ENCODE results near the gene FOXC2. TPM values are rescaled to one million over a fixed set of nuclear protein-coding genes. Genes with fewer than 3 reads are reported as not detected.
A peak's percentile ranks its signal among the peaks of the same experiment; 100 is the strongest.

Gene FOXC2
- total RNA-seq, 5 donors from 2014 or later (not counting 1 experiment from before 2014, with no cell fraction given): not detected

DNA sequence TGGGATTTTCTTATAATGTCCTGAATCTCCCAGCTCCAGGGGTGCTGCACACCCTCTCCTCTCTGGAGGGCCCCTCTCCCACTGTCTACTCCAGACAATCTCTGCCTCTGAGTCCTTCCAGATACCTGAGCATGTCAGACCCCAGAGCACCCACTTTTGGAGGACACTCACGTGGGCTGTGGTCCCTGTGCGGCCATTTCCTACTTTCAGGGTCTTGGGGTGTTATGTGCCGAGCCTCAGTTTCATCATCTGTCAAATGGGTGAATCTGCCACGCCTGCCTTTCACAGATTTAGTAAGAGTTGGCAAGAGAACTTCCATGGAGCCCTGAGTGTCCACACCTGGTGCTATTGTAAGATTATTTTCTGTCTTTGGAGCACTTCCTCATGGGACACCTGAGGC lies 8.0 kb downstream of the FOXC2 start:
- Histone ChIP-seq H3K4me1 (ENCODE audit: control insufficient read depth in 1 of 2, extremely low read depth in 1 of 2, insufficient read depth in 2 of 2, low read length in 2 of 2) (peaks cover 0 to 15% of the 10 kb centered on the region in 2 experiments), H3K36me3 (ENCODE audit: control insufficient read depth in 2 of 2, extremely low read depth in 1 of 2, insufficient read depth in 1 of 2, low read length in 1 of 2) (no peaks in the 10 kb centered on the region), H3K9me3 (no peaks in the 10 kb centered on the region), H3K27me3 (replicated peaks in 1 of 2; ENCODE audit: control insufficient read depth in 2 of 2, extremely low read depth in 1 of 2, insufficient read depth in 2 of 2, low read length in 1 of 2) (peaks cover 8 to 81% of the 10 kb centered on the region in 2 experiments), H3K27ac (ENCODE audit: low read length) (no peak overlapping the region), H3K4me3 (ENCODE audit: control insufficient read depth in 1 of 2, extremely low read depth in 1 of 2, low read length in 1 of 2) (no peak overlapping the region)
- H3K36me3 Mint-ChIP-seq: no peaks in the 10 kb centered on the region
- ChIA-PET CTCF (no interaction called here), POLR2A (interaction anchor here in 1 of 2 donors (0.9 kb wide), 1 partner anchor 17 kb away, joined by 4 read pairs; no protein-coding TSS in a partner anchor)
- DNase-seq (no peak), ATAC-seq (replicated peaks in 1 of 4) (no peak)
- WGBS (ENCODE audit: insufficient coverage): 45% methylated on average over 2 of the region's 4 CpGs
- peaks cover 60 to 89% of the 10 kb centered on the region in 2 donors for H3K27me3 Mint-ChIP-seq
- H3K9me3 Mint-ChIP-seq: no peaks in the 10 kb centered on the region
- no peak overlapping the region for H3K4me3 Mint-ChIP-seq
- no peak overlapping the region for H3K27ac Mint-ChIP-seq
- H3K4me1 Mint-ChIP-seq: peaks cover 8 to 15% (median 13%) of the 10 kb centered on the region in 3 donors

DNA sequence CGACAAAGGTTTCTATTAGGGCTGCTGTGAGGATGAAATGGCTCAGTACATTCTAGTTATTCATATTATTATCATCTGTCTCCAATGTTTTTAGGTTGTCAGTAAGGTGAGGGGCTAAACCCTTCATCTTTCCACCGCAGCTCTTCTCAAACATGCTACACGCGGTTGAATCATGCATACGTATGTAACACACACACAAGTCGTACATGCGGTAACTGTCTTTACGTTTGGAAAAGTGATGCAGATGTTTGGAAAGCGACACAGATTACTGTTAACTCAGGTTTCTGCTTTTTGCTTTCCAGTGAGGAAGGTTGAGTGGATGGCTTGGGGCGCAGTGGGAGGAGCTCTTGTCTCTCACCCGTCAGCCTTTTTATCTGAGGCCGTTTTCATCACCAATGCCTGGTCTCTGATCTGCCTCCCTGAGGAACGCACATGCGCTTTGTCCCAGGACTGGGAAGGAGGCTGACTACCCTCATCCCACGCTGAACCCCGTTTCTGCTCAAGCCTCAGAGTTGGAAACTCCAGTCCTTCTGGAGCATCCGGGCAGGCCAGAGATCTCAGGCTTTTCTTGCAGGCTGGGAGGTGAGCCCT lies 8.6 kb downstream of the FOXC2 start:
- Mint-ChIP-seq H3K36me3 (no peaks in the 10 kb centered on the region), H3K27ac (no peak overlapping the region), H3K4me3 (peak overlapping the region in 1 of 3 donors; percentile 71), H3K9me3 (no peaks in the 10 kb centered on the region), H3K4me1 (peaks cover 8 to 15% (median 13%) of the 10 kb centered on the region in 3 donors), H3K27me3 (peaks cover 65 to 90% of the 10 kb centered on the region in 2 donors)
- ATAC-seq (replicated peaks in 1 of 4) (no peak), DNase-seq (no peak)
- no peak overlapping the region for H3K27ac ChIP-seq (ENCODE audit: low read length)
- H3K4me3 ChIP-seq (ENCODE audit: control insufficient read depth in 1 of 2, extremely low read depth in 1 of 2, low read length in 1 of 2): peak overlapping the region in 1 of 2 donors; percentile 58
- H3K9me3 ChIP-seq: no peaks in the 10 kb centered on the region
- peaks cover 0 to 15% of the 10 kb centered on the region in 2 experiments for H3K4me1 ChIP-seq (ENCODE audit: control insufficient read depth in 1 of 2, extremely low read depth in 1 of 2, insufficient read depth in 2 of 2, low read length in 2 of 2)
- ChIA-PET CTCF (no interaction called here), POLR2A (interaction anchor here in 1 of 2 donors (0.9 kb wide), 1 partner anchor 18 kb away, joined by 4 read pairs; no protein-coding TSS in a partner anchor)
- WGBS (ENCODE audit: insufficient coverage): 80% methylated on average over 14 of the region's 17 CpGs
- H3K27me3 ChIP-seq (replicated peaks in 1 of 2; ENCODE audit: control insufficient read depth in 2 of 2, extremely low read depth in 1 of 2, insufficient read depth in 2 of 2, low read length in 1 of 2): peaks cover 6 to 87% of the 10 kb centered on the region in 2 experiments
- no peaks in the 10 kb centered on the region for H3K36me3 ChIP-seq (ENCODE audit: control insufficient read depth in 2 of 2, extremely low read depth in 1 of 2, insufficient read depth in 1 of 2, low read length in 1 of 2)

DNA sequence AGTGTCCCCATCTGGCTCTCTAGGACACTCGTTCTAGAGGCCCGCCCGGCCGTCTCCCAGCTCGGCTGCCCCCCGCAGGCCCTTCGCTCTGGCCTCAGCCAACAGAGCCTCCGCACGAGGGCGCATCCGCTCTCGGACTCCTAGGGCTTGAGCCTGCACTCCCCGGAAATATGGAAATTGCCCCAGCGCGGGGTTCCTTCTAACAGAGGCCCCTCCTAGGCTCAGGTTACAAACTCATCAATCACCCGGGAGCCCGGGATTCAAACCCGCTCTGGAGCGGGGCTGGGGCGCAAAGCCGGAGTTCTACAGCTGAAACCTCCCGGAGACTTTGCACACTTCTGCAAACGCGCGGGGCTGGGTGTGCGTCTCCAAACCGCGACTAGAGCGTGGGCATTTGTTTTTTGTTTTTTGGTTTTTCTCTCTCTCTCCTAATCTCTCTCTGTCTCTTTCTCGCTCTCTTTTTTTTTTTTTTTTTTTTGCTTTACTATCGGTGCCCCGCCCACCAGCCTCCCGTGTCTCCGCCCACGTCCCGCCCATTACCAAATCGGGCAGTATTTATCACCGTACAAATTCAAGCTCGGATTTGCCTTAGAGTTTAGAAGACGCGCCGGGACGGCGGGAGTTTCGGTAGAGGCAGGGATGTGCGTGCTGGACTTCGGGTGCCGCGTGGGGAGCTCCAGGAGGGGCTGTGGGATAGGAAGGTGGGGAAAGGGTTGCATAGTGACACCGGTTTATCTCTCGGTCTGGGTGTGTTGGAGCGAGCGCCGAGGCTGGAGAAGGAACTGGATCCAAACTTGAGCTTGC lies 9.3 kb downstream of the FOXC2 start:
- 3% methylated on average over 42 of the region's 54 CpGs for WGBS (ENCODE audit: insufficient coverage)
- peak in 2 of 4 experiments; percentile 26 to 68 for ATAC-seq (replicated peaks in 1 of 4)
- H3K4me3 Mint-ChIP-seq: peak overlapping the region; percentile 41 to 71 (median 58)
- Histone ChIP-seq H3K36me3 (ENCODE audit: control insufficient read depth in 2 of 2, extremely low read depth in 1 of 2, insufficient read depth in 1 of 2, low read length in 1 of 2) (no peaks in the 10 kb centered on the region), H3K4me3 (ENCODE audit: control insufficient read depth in 1 of 2, extremely low read depth in 1 of 2, low read length in 1 of 2) (peak overlapping the region; percentile 23 to 58), H3K9me3 (no peaks in the 10 kb centered on the region), H3K27ac (ENCODE audit: low read length) (no peak overlapping the region), H3K27me3 (replicated peaks in 1 of 2; ENCODE audit: control insufficient read depth in 2 of 2, extremely low read depth in 1 of 2, insufficient read depth in 2 of 2, low read length in 1 of 2) (peaks cover 6 to 86% of the 10 kb centered on the region in 2 experiments), H3K4me1 (ENCODE audit: control insufficient read depth in 1 of 2, extremely low read depth in 1 of 2, insufficient read depth in 2 of 2, low read length in 2 of 2) (peaks cover 0 to 15% of the 10 kb centered on the region in 2 experiments)
- no peaks in the 10 kb centered on the region for H3K36me3 Mint-ChIP-seq
- CTCF ChIA-PET: no interaction called here
- DNase-seq: peak in 14 of 35 experiments; percentile 10 to 52 (median 27)
- POLR2A ChIA-PET: no interaction called here
- peaks cover 66 to 90% of the 10 kb centered on the region in 2 donors for H3K27me3 Mint-ChIP-seq
- H3K27ac Mint-ChIP-seq: no peak overlapping the region
- no peaks in the 10 kb centered on the region for H3K9me3 Mint-ChIP-seq
- peaks cover 8 to 15% (median 13%) of the 10 kb centered on the region in 3 donors for H3K4me1 Mint-ChIP-seq

DNA sequence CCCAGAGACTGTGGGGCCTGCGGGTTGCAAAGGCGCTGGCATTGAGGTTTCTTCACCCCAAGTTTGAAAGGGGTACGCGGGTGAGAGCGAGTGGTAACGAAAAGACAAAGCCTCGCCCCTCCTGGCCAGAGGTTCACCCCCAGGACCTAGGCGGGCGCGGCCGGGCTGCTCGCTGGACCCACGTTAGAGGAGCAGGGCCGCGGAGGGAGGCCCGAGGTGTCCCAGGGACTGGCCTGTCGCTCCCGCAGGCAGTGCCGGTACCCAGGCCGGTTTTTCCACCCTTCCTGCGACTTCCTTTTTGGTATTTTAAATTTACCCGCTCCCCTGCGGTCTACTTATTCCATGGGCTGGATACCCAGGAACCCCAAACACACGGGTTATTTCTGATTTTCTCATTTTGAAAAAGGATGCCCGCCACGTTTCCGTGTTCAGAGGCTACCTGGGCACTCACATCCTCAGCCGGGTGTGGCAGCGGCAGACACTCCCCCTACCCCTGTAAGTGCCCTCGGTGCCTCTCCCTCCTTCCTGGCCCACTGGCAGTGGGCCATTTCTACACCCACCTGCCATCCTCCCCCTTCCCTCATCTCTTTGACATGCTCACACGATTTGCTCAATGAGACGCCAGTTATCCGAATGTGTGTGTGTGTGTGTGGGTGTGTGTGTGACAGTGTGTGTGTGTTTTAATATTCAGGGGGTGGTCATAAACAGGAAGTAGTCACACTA lies 10.1 kb downstream of the FOXC2 start:
- Histone ChIP-seq H3K4me3 (ENCODE audit: control insufficient read depth in 1 of 2, extremely low read depth in 1 of 2, low read length in 1 of 2) (peak overlapping the region in 1 of 2 donors; percentile 58), H3K4me1 (ENCODE audit: control insufficient read depth in 1 of 2, extremely low read depth in 1 of 2, insufficient read depth in 2 of 2, low read length in 2 of 2) (peaks cover 0 to 15% of the 10 kb centered on the region in 2 experiments), H3K27me3 (replicated peaks in 1 of 2; ENCODE audit: control insufficient read depth in 2 of 2, extremely low read depth in 1 of 2, insufficient read depth in 2 of 2, low read length in 1 of 2) (peaks cover 9 to 81% of the 10 kb centered on the region in 2 experiments), H3K27ac (ENCODE audit: low read length) (no peak overlapping the region), H3K36me3 (ENCODE audit: control insufficient read depth in 2 of 2, extremely low read depth in 1 of 2, insufficient read depth in 1 of 2, low read length in 1 of 2) (no peaks in the 10 kb centered on the region), H3K9me3 (no peaks in the 10 kb centered on the region)
- ChIA-PET CTCF (no interaction called here), POLR2A (no interaction called here)
- no peak overlapping the region for H3K27ac Mint-ChIP-seq
- H3K36me3 Mint-ChIP-seq: no peaks in the 10 kb centered on the region
- ATAC-seq (replicated peaks in 1 of 4) (peak in 1 of 4 experiments; percentile 5), DNase-seq (no peak)
- WGBS (ENCODE audit: insufficient coverage): 4% methylated on average over 28 of the region's 33 CpGs
- H3K9me3 Mint-ChIP-seq: no peaks in the 10 kb centered on the region
- peaks cover 8 to 15% (median 13%) of the 10 kb centered on the region in 3 donors for H3K4me1 Mint-ChIP-seq
- peak overlapping the region; percentile 41 to 71 (median 58) for H3K4me3 Mint-ChIP-seq
- H3K27me3 Mint-ChIP-seq: peaks cover 65 to 90% of the 10 kb centered on the region in 2 donors

- Mint-ChIP-seq H3K27ac (no peak overlapping the region), H3K4me3 (peak overlapping the region in 1 of 3 donors; percentile 71), H3K4me1 (peaks cover 8 to 15% (median 13%) of the 10 kb centered on the region in 3 donors), H3K9me3 (no peaks in the 10 kb centered on the region), H3K27me3 (peaks cover 67 to 85% of the 10 kb centered on the region in 2 donors), H3K36me3 (no peaks in the 10 kb centered on the region)
- Histone ChIP-seq H3K36me3 (ENCODE audit: control insufficient read depth in 2 of 2, extremely low read depth in 1 of 2, insufficient read depth in 1 of 2, low read length in 1 of 2) (no peaks in the 10 kb centered on the region), H3K27ac (ENCODE audit: low read length) (no peak overlapping the region), H3K4me3 (ENCODE audit: control insufficient read depth in 1 of 2, extremely low read depth in 1 of 2, low read length in 1 of 2) (no peak overlapping the region), H3K4me1 (ENCODE audit: control insufficient read depth in 1 of 2, extremely low read depth in 1 of 2, insufficient read depth in 2 of 2, low read length in 2 of 2) (peaks cover 0 to 15% of the 10 kb centered on the region in 2 experiments), H3K27me3 (replicated peaks in 1 of 2; ENCODE audit: control insufficient read depth in 2 of 2, extremely low read depth in 1 of 2, insufficient read depth in 2 of 2, low read length in 1 of 2) (peaks cover 9 to 74% of the 10 kb centered on the region in 2 experiments), H3K9me3 (no peaks in the 10 kb centered on the region)
- 76% methylated on average over 3 of the region's 12 CpGs for WGBS (ENCODE audit: insufficient coverage)
- ATAC-seq (replicated peaks in 1 of 4): no peak
- DNase-seq: no peak
- ChIA-PET POLR2A (no interaction called here), CTCF (interaction anchor here in 1 of 2 donors (0.6 kb wide), 1 partner anchor 15 kb away, joined by 8 read pairs; no protein-coding TSS in a partner anchor)
These were observed 10.8 kb downstream of the FOXC2 start for GRCh38 chr16:86577314-86577971.
